ENCODE measurements around the gene PABPN1L. TPM values are rescaled to one million over a fixed set of nuclear protein-coding genes. Genes with fewer than 3 reads are reported as not detected.

Gene PABPN1L
- total and polyA plus RNA-seq, 2 of the 13 experiments (the other 11 are each of a cell fraction or from before 2014, with no cell fraction given) = not detected

DNA sequence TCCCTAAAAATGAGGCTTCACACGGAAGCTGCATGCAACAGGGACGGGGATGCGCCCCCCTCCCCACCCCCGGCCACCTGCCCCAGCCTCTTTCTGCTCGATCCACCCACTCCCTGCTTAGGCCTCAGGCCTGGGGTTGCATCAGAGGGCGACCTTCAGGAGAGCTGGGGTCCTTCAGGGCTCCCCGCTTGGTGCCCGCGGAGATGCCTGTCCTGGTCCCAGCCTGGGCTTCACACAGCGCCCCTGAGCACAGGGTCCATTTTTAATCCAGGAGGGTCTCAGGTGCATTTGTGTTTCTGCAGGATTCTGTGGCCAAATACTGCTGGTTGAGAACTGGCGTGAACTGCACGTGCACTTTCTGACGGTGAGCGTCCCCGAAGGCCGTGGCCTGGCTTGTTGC is 47.3 kb downstream of the PABPN1L start (continued):
- TF ChIP-seq IKZF1 (IDR thresholded peaks at IDR 0.05) = no peak
- 0 out of 2 replicates have a peak, but pooled peaks have one; percentile 17 for TF ChIP-seq CEBPG (CRISPR knock-in tag; IDR thresholded peaks at IDR 0.05)
- no peak for TF ChIP-seq HDAC6 (IDR thresholded peaks at IDR 0.05; ENCODE audit: low read depth, low read length)
- TF ChIP-seq ASH2L (IDR thresholded peaks at IDR 0.05; ENCODE audit: insufficient read length, low read depth, low read length) = no peak
- no peak for TF ChIP-seq PHF5A (CRISPR knock-in tag; IDR thresholded peaks at IDR 0.05; ENCODE audit: low read depth, unreplicated experiment)
- no peak for TF ChIP-seq SMYD3 (CRISPR knock-in tag; IDR thresholded peaks at IDR 0.05)
- TF ChIP-seq DR1 (CRISPR knock-in tag; IDR thresholded peaks at IDR 0.05) = no peak
- no peak for TF ChIP-seq ZNF83 (CRISPR knock-in tag; IDR thresholded peaks at IDR 0.05; ENCODE audit: borderline replicate concordance)
- no peak for TF ChIP-seq ZNF24 (IDR thresholded peaks at IDR 0.05)
- TF ChIP-seq CEBPB (IDR thresholded peaks at IDR 0.05; ENCODE audit: borderline replicate concordance, low read depth, low read length) = peak; percentile 62; the same call in 1 of the 2 replicates
- no peak for TF ChIP-seq ZFAT (CRISPR knock-in tag; conservative IDR thresholded peaks at IDR 0.05)
- no peak for TF ChIP-seq TBP (CRISPR knock-in tag; IDR thresholded peaks at IDR 0.05)

DNA sequence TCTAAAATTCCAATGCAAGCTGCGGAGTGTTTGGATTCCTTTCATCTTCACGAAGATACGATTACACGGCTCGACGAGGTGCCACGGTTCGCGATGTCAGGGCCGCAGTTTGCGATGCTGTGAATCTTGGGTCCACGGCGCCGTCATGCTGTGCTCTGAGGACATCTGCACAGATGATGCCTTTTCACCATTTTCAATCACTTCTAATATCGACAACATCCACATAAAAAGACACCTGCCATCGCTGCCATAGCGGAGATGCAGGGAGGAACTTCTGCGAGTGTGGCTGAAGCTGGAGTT is 47.9 kb downstream of the PABPN1L start:
- POLR2A ChIA-PET = no interaction called here
- BruUV-seq (replicated peaks) = no TSS peak
- H2AFZ ChIP-seq (ENCODE audit: low read length) = no peak overlapping the region
- ATAC-seq (no peak), DNase-seq (ENCODE audit: low spot score) (no peak), FAIRE-seq (no peak)
- TF ChIP-seq ZC3H4 (CRISPR knock-in tag; IDR thresholded peaks at IDR 0.05; ENCODE audit: borderline replicate concordance) (0 out of 2 replicates have a peak, but pooled peaks have one; percentile 23), ZBTB21 (CRISPR knock-in tag; IDR thresholded peaks at IDR 0.05) (peak; percentile 7; the same call in 1 of the 2 replicates), ZBTB20 (CRISPR knock-in tag; IDR thresholded peaks at IDR 0.05; ENCODE audit: borderline replicate concordance, low read depth) (no peak), ZBTB38 (CRISPR knock-in tag; IDR thresholded peaks at IDR 0.05) (peak; percentile 52; the same call in 1 of the 2 replicates)
- TF ChIP-seq, protein P1, sequence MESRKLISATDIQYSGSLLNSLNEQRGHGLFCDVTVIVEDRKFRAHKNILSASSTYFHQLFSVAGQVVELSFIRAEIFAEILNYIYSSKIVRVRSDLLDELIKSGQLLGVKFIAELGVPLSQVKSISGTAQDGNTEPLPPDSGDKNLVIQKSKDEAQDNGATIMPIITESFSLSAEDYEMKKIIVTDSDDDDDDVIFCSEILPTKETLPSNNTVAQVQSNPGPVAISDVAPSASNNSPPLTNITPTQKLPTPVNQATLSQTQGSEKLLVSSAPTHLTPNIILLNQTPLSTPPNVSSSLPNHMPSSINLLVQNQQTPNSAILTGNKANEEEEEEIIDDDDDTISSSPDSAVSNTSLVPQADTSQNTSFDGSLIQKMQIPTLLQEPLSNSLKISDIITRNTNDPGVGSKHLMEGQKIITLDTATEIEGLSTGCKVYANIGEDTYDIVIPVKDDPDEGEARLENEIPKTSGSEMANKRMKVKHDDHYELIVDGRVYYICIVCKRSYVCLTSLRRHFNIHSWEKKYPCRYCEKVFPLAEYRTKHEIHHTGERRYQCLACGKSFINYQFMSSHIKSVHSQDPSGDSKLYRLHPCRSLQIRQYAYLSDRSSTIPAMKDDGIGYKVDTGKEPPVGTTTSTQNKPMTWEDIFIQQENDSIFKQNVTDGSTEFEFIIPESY (CRISPR knock-in tag; IDR thresholded peaks at IDR 0.05) = peak; percentile 47; the same call in 1 of the 2 replicates
- TF ChIP-seq, protein P2, sequence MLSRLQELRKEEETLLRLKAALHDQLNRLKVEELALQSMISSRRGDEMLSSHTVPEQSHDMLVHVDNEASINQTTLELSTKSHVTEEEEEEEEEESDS (CRISPR knock-in tag; IDR thresholded peaks at IDR 0.05; ENCODE audit: borderline replicate concordance) = no peak
- H3K9ac ChIP-seq (ENCODE audit: insufficient read depth, low read depth, low read length) = no peak overlapping the region
- H3K79me2 ChIP-seq (ENCODE audit: insufficient read depth, low read length) = no peaks in the 10 kb centered on the region
- intact Hi-C loops (cut with micrococcal nuclease; ENCODE audit: unreplicated experiment) = loop anchor here (5.0 kb wide), 2 partner anchors 39 to 349 kb away; partner anchors contain the start of genes GALNS and TRAPPC2L
- no peak overlapping the region for H3K4me3 ChIP-seq (replicated peaks in 1 of 3; ENCODE audit: insufficient read depth in 1 of 3, low read depth in 2 of 3, low read length in 3 of 3)
- no peaks in the 10 kb centered on the region for H3K36me3 ChIP-seq (replicated peaks in 1 of 2; ENCODE audit: control insufficient read depth in 1 of 2, insufficient read depth in 2 of 2, low read length in 2 of 2)
- CTCF ChIA-PET (ENCODE audit: low intra/inter-chr PET ratio, low total read pairs) = no interaction called here
- no peak overlapping the region for H3K4me2 ChIP-seq (ENCODE audit: low read depth, low read length)
- 70% methylated on average over 18 of the region's 18 CpGs for WGBS (ENCODE audit: low lambda C conversion rate)
- peaks cover 0 to 5% of the 10 kb centered on the region in 2 experiments; a peak in 1 of 5 replicates for H3K27me3 ChIP-seq (ENCODE audit: control insufficient read depth in 1 of 2, insufficient read depth in 2 of 2, low read length in 2 of 2)
- H3K27ac ChIP-seq (ENCODE audit: extremely low read length, insufficient read depth, low read length) = no peak overlapping the region
- no peaks in the 10 kb centered on the region for H4K20me1 ChIP-seq (ENCODE audit: insufficient read depth, low read length)
- peaks cover 29% of the 10 kb centered on the region for H3K4me1 ChIP-seq (ENCODE audit: insufficient read depth, low read length)
- in situ Hi-C loops (cut with HindIII; ENCODE audit: extremely low pct_ligation_motif_present, low pct_unique_long_range_greater_than_20kb) = loop anchor here (5.0 kb wide), 1 partner anchor 349 kb away; no protein-coding TSS in a partner anchor
- no peaks in the 10 kb centered on the region for H3K9me3 ChIP-seq (ENCODE audit: low read length)

All from HepG2 (cell line).